Endometrium (tissue), 2 donors: ENCODE data around the gene ARRB1.
"Not testable (repeated sequence)": the region's sequence is repeated elsewhere in the genome, so short reads cannot be mapped to it uniquely, and the experiment has no call there.

Experiments used
- FAIRE-seq: peaks from 2 replicates; lab custom pipeline; 2012; peaks lifted over from hg19 to GRCh38; lab: Jason Lieb, UNC
- donor health status: control.
- donor health status: control.

Gene ARRB1

DNA sequence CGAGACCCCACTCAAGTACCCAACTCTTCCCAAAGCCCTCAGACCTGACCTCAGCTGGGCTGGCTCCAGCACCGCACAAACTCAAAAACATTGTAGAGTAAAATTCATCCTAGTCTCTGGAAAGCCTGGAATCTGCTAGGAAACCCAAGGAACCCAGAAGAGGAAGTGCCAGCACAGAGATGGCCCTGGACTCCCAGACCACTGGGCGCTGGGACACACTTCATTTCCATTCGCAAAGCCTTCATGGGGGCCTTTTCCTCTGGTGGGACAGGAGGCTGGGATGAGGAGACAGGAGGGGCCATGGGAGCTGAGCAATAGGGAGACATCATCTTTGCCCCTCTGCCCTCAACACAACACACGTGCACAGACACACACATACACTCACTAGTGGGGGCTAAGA, 30.8 kb downstream of the ARRB1 start:
- FAIRE-seq, result no peak

GRCh38 chr11:75320046-75320618, 31.3 kb downstream of the ARRB1 start:
- no peak for FAIRE-seq

- no peak for FAIRE-seq
Observed at GRCh38 chr11:75319035-75319877, 32.2 kb downstream of the ARRB1 start.

GRCh38 chr11:75317446-75318122, 33.9 kb downstream of the ARRB1 start:
- FAIRE-seq, result no peak

DNA sequence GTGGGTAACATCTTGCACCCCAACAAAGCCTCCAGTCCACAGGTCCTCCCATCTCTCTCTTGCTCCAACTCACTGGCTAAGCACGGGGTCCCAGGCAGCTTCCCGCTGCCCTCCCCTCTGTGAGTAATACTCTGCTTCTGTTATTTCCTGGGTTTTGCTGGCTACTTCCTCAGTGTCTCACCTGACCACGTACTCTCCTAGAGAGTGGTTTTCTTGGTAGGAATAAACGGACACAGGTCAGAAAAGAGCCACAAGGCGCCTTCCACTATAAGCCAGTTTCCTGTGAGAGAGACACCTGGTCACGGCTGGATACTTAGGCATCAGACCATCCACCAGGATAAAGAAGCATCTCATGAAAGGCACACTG, 36.0 kb downstream of the ARRB1 start:
- no peak for FAIRE-seq

GRCh38 chr11:75314771-75315438, 36.6 kb downstream of the ARRB1 start:
- no peak for FAIRE-seq

GRCh38 chr11:75313513-75314272, 37.8 kb downstream of the ARRB1 start:
- no peak for FAIRE-seq

- no peak for FAIRE-seq
Observed at GRCh38 chr11:75312346-75312745, 39.1 kb downstream of the ARRB1 start.

GRCh38 chr11:75311858-75312288, 39.6 kb downstream of the ARRB1 start:
- FAIRE-seq, result no peak

GRCh38 chr11:75308986-75309385, 42.5 kb downstream of the ARRB1 start:
- FAIRE-seq, result no peak

GRCh38 chr11:75308116-75308515, 43.3 kb downstream of the ARRB1 start:
- no peak for FAIRE-seq

DNA sequence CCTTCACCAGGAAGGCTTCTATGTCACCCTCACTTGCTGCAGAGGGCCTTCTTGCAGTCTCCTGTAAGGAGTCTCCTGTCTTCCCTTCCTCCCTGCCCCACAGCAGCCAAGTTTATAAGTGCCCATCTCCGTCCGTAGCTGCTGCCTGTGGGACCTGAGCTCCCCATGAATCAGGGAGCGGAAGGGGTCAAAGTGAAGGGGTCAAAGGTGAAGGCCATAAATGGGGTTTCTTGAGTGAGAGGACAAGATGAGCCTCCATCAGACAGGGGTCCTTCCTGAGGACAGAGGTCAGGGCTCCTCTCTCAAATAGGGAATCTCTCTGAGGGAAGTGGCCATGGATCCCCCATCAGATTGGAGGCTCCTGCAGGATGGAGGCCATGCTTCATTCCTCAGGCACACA, 44.4 kb downstream of the ARRB1 start:
- no peak for FAIRE-seq

GRCh38 chr11:75306529-75306928, 44.9 kb downstream of the ARRB1 start:
- FAIRE-seq, result no peak

- FAIRE-seq, result no peak
Observed at GRCh38 chr11:75305993-75306392, 45.5 kb downstream of the ARRB1 start.

- FAIRE-seq, result no peak
Observed at GRCh38 chr11:75305452-75305851, 46.0 kb downstream of the ARRB1 start.

- not testable (repeated sequence) for FAIRE-seq
Observed at GRCh38 chr11:75304941-75305340, 46.5 kb downstream of the ARRB1 start.

DNA sequence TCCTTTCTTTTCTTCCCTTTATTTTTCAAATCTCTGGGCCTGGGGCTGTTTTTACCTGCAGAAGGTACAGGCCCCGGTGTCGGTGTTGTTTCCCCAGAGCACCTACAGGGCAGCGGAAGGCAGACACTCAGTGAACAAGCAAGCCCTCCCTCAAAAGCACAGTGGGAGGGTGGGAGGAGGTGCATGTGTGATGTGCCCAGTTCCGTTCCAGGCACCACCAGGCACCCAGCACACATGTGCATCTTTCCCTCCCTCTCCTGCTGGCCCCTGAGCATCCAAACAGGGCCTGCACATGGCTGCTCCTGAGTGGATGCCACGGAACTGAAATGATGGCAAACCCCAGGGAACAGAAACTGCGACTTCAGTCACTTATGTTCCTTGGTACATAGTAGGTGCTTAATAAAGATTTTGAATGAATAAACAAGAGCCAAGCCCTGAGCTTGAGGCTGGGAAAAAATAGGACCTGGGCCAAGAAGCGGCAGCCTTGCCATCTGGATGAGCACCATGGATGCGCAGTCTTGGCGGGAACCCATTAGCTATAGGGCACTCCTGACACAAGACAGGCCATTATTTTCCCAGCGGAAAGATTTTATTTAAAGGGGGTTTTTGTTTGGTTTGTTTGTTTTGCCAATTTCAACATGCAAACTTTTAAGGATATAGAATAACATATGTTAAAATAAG, 47.8 kb downstream of the ARRB1 start:
- FAIRE-seq, result no peak

DNA sequence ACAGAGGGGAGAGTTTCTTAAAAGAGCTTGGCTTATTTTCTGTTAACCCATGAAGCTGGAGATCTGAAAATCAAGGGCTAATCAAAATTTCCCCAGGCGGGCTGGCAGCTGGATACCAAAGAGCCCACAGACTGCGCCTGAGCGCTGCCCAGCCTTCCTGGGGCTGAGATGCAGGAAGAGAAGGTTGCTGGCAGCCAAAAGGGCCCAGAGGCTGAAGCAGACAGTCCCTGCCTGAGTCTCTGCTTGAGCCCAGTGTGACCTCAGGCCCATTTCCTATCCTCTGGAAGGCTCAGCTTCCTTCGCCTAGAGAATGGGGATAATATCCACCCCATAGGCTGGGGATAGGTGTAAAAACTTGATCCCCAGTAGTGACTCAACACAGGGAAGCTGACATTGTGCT, 49.1 kb downstream of the ARRB1 start:
- no peak for FAIRE-seq

DNA sequence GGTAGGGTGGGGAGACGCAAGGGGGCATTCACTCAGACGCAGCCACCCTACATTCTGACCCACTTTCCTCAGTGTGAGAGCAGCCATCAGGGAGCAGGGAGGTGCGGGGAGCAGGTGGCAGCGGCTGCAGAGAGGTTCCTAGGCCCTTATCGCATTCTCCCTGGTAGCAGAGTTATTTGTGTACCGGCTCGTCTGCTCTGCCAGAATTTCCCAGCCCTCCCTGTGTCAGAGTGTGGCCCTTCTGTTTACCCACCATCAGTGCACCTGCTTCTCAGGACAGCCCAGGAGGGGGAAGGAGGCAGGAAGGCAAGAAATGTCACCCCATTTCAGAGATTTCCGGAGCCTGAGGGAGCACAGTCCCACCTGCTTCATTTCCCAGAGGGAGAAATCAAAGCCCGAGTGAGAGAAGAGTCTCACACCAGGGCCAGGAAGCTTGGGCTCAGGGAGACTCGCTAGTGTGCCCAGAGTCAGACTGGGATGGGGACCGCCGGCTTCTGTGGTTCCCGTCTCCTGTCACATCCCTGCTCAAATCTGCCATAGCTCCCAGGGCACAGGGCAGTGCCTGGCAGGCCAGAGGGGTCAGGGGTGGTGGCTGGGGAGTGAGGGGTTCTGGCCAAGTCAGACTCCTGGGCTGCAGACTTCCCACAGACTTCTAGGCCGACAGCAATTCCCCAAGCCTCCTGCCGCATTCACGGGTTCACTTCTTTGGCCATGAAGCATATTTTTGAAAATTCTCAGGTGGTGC, 49.7 kb downstream of the ARRB1 start:
- no peak for FAIRE-seq

- no peak for FAIRE-seq
Observed at GRCh38 chr11:75301131-75301530, 50.3 kb downstream of the ARRB1 start.

GRCh38 chr11:75298976-75299260, 52.5 kb downstream of the ARRB1 start:
- FAIRE-seq, result no peak
